Body of pancreas (tissue), 4 donors: ENCODE measurements around the gene MVD. TPM values are rescaled to one million over a fixed set of nuclear protein-coding genes. Genes with fewer than 3 reads are reported as not detected.
A peak's percentile ranks its signal among the peaks of the same experiment; 100 is the strongest.

ENCODE experiments used
- ATAC-seq: fragments of 150-250 bp; one replicate; pipeline ENCODE4 v1.9.1; 2016
- DNase-seq, 4 donors: peaks; one replicate each; pipeline ENCODE4 v3.0.0-alpha.2; 2019
- H3K27ac ChIP-seq, 4 donors: fragments of 200-600 bp; sonication (generic); 1 replicate in 3 of 4; 2 replicates in 1 of 4; pipeline versions ENCODE4 v1.5.1 to v1.6.1; 2016 to 2019; ENCODE audit warnings: mild to moderate bottlenecking in 1 of 4, mixed read lengths in 1 of 4, moderate library complexity in 1 of 4
- H3K27me3 ChIP-seq, 2 donors: fragments of 200-600 bp; sonication (generic); one replicate each; pipeline ENCODE4 v1.6.0; 2016; ENCODE audit warnings: mild to moderate bottlenecking in 1 of 2
- H3K36me3 ChIP-seq, 2 donors: fragments of 200-600 bp; sonication (generic); replicated peaks in 1 of 2; 2 replicates each; pipeline ENCODE4 v1.5.1; 2016; ENCODE audit warnings: low read depth in 2 of 2; ENCODE audit not compliant: insufficient read depth in 1 of 2
- H3K4me1 ChIP-seq: fragments of 200-600 bp; sonication (generic); one replicate; pipeline ENCODE4 v1.6.0; 2016
- H3K4me3 ChIP-seq, 2 donors: fragments of 200-600 bp; sonication (generic); 1 replicate in 1 of 2; 2 replicates in 1 of 2; pipeline ENCODE4 v1.5.1; 2016 to 2019
- H3K9me3 ChIP-seq, 3 donors: fragments of 200-600 bp; sonication (generic); 1 replicate in 2 of 3; 2 replicates in 1 of 3; pipeline ENCODE4 v1.5.1; 2016
- POLR2A ChIP-seq, 3 donors: fragments of 450-650 bp; IDR thresholded peaks; one replicate each; pipeline ENCODE4 v1.6.1; 2016; ENCODE audit warnings: antibody characterized with exemption in 3 of 3, mild to moderate bottlenecking in 2 of 3
- WGBS, 2 donors: methylation state at CpG; one replicate each; pipeline ENCODE4 v1.1.5; 2017; 5-methylcytosine and 5-hydroxymethylcytosine counted together
- intact Hi-C: fragments of 100-400 bp; cut with DNase I; formaldehyde crosslinking; loops from one replicate; pipeline ENCODE4 v1.15.1; 2023
- total RNA-seq, 2 donors: library from RNA; depleted of rRNA; stranded (reverse); fragments of >200 nt; gene quantifications; one replicate each; pipeline ENCODE4 v1.1.0, GENCODE V29; 2016
- TF ChIP-seq, protein P1 (sequence below), 7 experiments: fragments of 450-650 bp in 4 of 7; fragments of 200-600 bp in 3 of 7; sonication (generic) in 3 of 7; IDR thresholded peaks; one replicate each; pipeline ENCODE4 v1.5.1; 2016 to 2019; ENCODE audit warnings: antibody characterized with exemption in 7 of 7

The MVD gene
- total RNA-seq, 2 donors from 2014 or later = 16.9 to 28.7 TPM

DNA sequence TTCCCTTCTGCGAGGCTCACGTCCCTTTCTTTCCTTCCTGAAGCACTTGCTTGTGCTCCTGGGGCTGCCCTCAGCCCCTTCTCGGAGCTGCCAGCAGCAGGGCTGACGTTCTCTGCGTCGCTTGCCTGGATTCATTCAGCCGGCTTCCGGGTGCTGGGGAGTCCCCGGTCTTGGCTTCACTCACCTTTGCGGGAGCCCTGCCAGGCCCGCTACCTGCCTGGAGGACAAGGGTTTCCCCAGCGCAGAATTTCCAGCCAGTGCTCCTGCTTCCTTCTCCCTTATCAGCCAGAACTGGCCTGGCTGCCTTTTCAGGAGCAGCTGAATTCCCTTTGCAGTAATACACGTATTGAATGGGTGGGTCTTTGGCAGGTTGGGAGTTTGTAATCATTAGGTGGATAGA, 46.6 kb downstream of the MVD start:
- 18 to 46% methylated on average over 13 of the region's 13 CpGs for WGBS, 2 donors
- peak in 2 of 3 donors; percentile 33 to 38 for TF ChIP-seq POLR2A (IDR thresholded peaks at IDR 0.05)
- TF ChIP-seq, protein P1, sequence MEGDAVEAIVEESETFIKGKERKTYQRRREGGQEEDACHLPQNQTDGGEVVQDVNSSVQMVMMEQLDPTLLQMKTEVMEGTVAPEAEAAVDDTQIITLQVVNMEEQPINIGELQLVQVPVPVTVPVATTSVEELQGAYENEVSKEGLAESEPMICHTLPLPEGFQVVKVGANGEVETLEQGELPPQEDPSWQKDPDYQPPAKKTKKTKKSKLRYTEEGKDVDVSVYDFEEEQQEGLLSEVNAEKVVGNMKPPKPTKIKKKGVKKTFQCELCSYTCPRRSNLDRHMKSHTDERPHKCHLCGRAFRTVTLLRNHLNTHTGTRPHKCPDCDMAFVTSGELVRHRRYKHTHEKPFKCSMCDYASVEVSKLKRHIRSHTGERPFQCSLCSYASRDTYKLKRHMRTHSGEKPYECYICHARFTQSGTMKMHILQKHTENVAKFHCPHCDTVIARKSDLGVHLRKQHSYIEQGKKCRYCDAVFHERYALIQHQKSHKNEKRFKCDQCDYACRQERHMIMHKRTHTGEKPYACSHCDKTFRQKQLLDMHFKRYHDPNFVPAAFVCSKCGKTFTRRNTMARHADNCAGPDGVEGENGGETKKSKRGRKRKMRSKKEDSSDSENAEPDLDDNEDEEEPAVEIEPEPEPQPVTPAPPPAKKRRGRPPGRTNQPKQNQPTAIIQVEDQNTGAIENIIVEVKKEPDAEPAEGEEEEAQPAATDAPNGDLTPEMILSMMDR (IDR thresholded peaks at IDR 0.05) = no peak
- Histone ChIP-seq H3K27me3 (no peaks in the 10 kb centered on the region), H3K4me1 (peaks cover 61% of the 10 kb centered on the region), H3K36me3 (peaks cover 0 to 3% of the 10 kb centered on the region in 2 donors), H3K27ac (peak overlapping the region; percentile 69 to 79 (median 76)), H3K9me3 (no peaks in the 10 kb centered on the region), H3K4me3 (no peak overlapping the region)
- intact Hi-C loops = loop anchor here (10.0 kb wide), 1 partner anchor 68 kb away; the partner anchor contains the start of gene SNAI3
- DNase-seq (peak; percentile 95 to 99 (median 98)), ATAC-seq (peak; percentile 96)

DNA sequence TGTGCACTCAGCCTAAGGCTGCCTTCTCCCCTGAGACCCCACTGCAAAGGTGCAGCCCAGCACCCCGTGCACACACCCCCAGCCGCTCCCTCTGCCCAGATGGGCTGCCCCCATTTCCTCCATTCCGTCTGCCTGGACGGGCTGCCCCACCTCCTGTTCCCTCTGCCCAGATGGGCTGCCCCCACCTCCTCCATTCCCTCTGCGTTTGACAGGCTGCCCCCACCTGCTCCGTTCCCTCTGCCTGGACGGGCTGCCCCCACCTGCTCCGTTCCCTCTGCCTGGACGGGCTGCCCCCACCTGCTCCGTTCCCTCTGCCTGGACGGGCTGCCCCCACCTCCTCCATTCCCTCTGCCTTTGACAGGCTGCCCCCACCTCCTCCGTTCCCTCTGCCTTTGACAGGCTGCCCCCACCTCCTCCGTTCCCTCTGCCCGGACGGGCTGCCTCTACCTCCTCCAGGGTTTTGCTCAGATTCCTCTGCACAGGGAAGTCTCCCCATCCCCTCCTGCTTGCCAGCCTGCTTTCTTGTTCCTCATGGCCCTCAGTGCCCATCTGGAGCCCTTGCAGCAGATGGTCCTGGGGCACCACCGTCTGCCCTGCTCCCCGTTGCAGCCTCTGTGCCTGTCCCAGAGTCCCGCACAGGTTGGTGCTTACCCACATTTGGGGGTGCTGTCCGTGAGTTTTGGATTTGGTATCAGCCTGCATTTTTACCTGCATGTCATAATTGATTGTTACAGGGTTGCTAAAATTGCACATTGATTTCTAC, 47.9 kb downstream of the MVD start:
- DNase-seq = peak in 2 of 4 donors; percentile 67 to 75
- peaks cover 61% of the 10 kb centered on the region for H3K4me1 ChIP-seq
- H3K27ac ChIP-seq = peak overlapping the region in 2 of 4 donors; percentile 52 to 74

DNA sequence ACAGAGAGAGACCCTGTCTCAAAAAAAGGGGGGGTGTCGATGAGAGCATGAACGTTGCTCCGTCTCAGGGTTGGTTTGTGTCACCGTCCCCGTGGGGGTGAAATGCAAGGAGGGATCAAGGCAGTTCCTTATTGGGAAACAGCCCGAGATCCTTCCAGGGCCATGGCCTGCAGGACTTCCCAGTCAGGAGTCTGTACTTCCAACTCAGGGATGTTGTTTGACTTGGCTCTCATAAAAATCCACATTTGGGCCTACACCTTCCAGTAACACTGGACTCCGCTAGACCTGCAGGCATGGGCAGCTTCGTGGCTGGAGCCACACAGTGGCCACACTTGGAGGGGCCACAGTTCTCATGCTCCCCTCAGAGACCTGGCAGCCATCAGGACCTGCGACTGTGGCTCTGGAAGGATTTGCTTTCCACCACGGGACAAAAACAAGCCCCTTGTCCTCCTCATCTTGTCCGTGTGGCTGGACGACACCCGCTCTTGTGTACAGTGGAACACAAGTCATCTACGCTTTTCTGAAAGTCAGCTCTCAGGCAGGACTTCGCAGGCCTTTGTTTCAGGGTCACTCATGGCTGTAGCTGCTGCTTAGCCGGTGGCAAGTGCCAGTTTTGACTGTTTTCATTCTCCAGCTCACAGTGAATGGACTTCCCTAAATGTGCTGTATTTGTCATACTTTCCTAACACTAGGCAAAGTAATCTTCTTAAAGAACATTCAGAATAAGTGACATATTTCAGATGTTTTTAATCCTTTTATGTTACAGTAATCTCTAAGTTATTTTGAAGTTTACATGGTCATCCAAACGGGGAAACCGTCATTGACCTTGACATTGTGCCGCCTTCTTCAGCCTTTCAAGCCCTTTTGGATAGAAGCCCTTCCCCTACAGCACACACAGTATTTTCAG, 48.7 kb downstream of the MVD start:
- Histone ChIP-seq H3K36me3 (peaks cover 0 to 6% of the 10 kb centered on the region in 2 donors), H3K27me3 (no peaks in the 10 kb centered on the region), H3K27ac (peak overlapping the region in 2 of 4 donors; percentile 33 to 40), H3K4me3 (no peak overlapping the region), H3K9me3 (no peaks in the 10 kb centered on the region), H3K4me1 (peaks cover 58% of the 10 kb centered on the region)
- no peak for ATAC-seq
- TF ChIP-seq, protein P1 (IDR thresholded peaks at IDR 0.05) = no peak
- no peak for TF ChIP-seq POLR2A (IDR thresholded peaks at IDR 0.05)
- DNase-seq = no peak
- intact Hi-C loops = loop anchor here (10.0 kb wide), 1 partner anchor 71 kb away; the partner anchor contains the start of gene SNAI3
- 65% methylated on average over 17 to 19 of the region's 19 CpGs for WGBS, 2 donors

More for the DNA sequence above, 47.9 kb downstream of the MVD start:
- no peak for ATAC-seq
- Histone ChIP-seq H3K36me3 (peaks cover 0 to 6% of the 10 kb centered on the region in 2 donors), H3K4me3 (no peak overlapping the region), H3K9me3 (no peaks in the 10 kb centered on the region), H3K27me3 (no peaks in the 10 kb centered on the region)
- 37 to 60% methylated on average over 19 of the region's 19 CpGs for WGBS, 2 donors
- intact Hi-C loops = loop anchor here (10.0 kb wide), 1 partner anchor 70 kb away; the partner anchor contains the start of gene SNAI3
- TF ChIP-seq, protein P1 (IDR thresholded peaks at IDR 0.05) = no peak
- no peak for TF ChIP-seq POLR2A (IDR thresholded peaks at IDR 0.05)

DNA sequence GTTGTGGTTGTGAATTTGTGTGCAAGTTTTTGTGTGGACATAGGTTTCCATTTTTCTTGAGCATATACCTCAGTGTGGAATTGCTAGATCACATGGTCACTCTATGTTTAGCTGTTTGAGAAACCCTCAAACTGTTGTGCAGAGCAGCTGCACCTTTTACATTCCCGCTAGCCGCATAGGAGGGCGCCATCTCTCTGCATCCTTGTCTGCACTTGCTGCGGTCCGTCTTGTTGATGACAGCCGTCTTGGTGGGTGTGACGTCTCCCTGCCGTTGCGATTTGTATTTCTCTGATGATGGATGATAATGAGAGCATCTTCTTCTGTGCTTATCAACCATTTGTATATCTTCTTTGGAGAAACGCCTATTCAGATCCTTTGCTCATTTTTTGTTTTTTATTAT, 49.6 kb downstream of the MVD start:
- intact Hi-C loops = loop anchor here (10.0 kb wide), 1 partner anchor 72 kb away; the partner anchor contains the start of gene SNAI3
- Histone ChIP-seq H3K27ac (no peak overlapping the region), H3K9me3 (no peaks in the 10 kb centered on the region), H3K4me3 (no peak overlapping the region), H3K36me3 (peaks cover 0 to 8% of the 10 kb centered on the region in 2 donors), H3K4me1 (peaks cover 50% of the 10 kb centered on the region), H3K27me3 (no peaks in the 10 kb centered on the region)
- 90 to 92% methylated on average over 10 of the region's 10 CpGs for WGBS, 2 donors
- DNase-seq = no peak
- no peak for ATAC-seq
- TF ChIP-seq POLR2A (IDR thresholded peaks at IDR 0.05) = no peak
- TF ChIP-seq, protein P1 (IDR thresholded peaks at IDR 0.05) = no peak
